Type B pancreatic cell (in vitro differentiated cells): ENCODE results near the gene PPP1R9A. TPM values are rescaled to one million over a fixed set of nuclear protein-coding genes. Genes with fewer than 3 reads are reported as not detected.

Source experiments
- DNase-seq: peaks from one replicate; pipeline ENCODE4 v3.0.0; 2021; ENCODE audit warnings: mixed read lengths; ENCODE audit not compliant: unreplicated experiment; ENCODE audit errors: extremely low spot score
- H3K27ac Mint-ChIP-seq: 2 replicates; pipeline ENCODE4 v1.8.0; 2021; ENCODE audit warnings: mild to moderate bottlenecking, mixed read lengths
- H3K27me3 Mint-ChIP-seq: 2 replicates; pipeline ENCODE4 v1.8.0; 2021; ENCODE audit warnings: mixed read lengths
- H3K36me3 Mint-ChIP-seq: 2 replicates; pipeline ENCODE4 v1.8.0; 2021; ENCODE audit warnings: mixed read lengths
- H3K4me1 Mint-ChIP-seq: one replicate; pipeline ENCODE4 v1.8.0; 2021; ENCODE audit warnings: mixed read lengths; ENCODE audit not compliant: unreplicated experiment
- H3K4me3 Mint-ChIP-seq: 2 replicates; pipeline ENCODE4 v1.8.0; 2021; ENCODE audit warnings: mild to moderate bottlenecking, mixed read lengths
- H3K9me3 Mint-ChIP-seq: 2 replicates; pipeline ENCODE4 v1.8.0; 2021; ENCODE audit warnings: mixed read lengths
- CTCF ChIP-seq: fragments of 200-600 bp; sonication (generic); conservative IDR thresholded peaks from 2 replicates; pipeline ENCODE4 v1.5.0; 2021; ENCODE audit warnings: antibody characterized with exemption, mild to moderate bottlenecking
- total RNA-seq: library from RNA; stranded (reverse); gene quantifications from 2 replicates; pipeline ENCODE4 v1.2.1, GENCODE V29; 2021; ENCODE audit warnings: low replicate concordance

PPP1R9A gene
- total RNA-seq, 1 donor from 2014 or later = 21.3 TPM

GRCh38 chr7:95035295-95035694 is 127.9 kb downstream of the PPP1R9A start:
- Mint-ChIP-seq H3K4me1 (peaks cover 8% of the 10 kb centered on the region), H3K4me3 (no peak overlapping the region), H3K27me3 (no peaks in the 10 kb centered on the region), H3K36me3 (no peaks in the 10 kb centered on the region), H3K27ac (no peak overlapping the region), H3K9me3 (no peaks in the 10 kb centered on the region)
- TF ChIP-seq CTCF = no peak
- no peak for DNase-seq

- no peak overlapping the region for H3K27ac Mint-ChIP-seq
These were observed 133.6 kb downstream of the PPP1R9A start for GRCh38 chr7:95041031-95041430.

GRCh38 chr7:95045236-95045923 is 138.0 kb downstream of the PPP1R9A start:
- no peak for TF ChIP-seq CTCF
- Mint-ChIP-seq H3K4me3 (no peak overlapping the region), H3K27ac (no peak overlapping the region), H3K9me3 (no peaks in the 10 kb centered on the region), H3K4me1 (peaks cover 28% of the 10 kb centered on the region), H3K27me3 (no peaks in the 10 kb centered on the region), H3K36me3 (no peaks in the 10 kb centered on the region)
- no peak for DNase-seq

More at GRCh38 chr7:95041031-95041430, 133.6 kb downstream of the PPP1R9A start:
- Mint-ChIP-seq H3K27me3 (no peaks in the 10 kb centered on the region), H3K9me3 (no peaks in the 10 kb centered on the region), H3K4me1 (peaks cover 25% of the 10 kb centered on the region), H3K4me3 (no peak overlapping the region), H3K36me3 (no peaks in the 10 kb centered on the region)
- no peak for DNase-seq
- no peak for TF ChIP-seq CTCF

GRCh38 chr7:95046494-95047240 is 139.3 kb downstream of the PPP1R9A start:
- Mint-ChIP-seq H3K36me3 (no peaks in the 10 kb centered on the region), H3K4me1 (peaks cover 20% of the 10 kb centered on the region), H3K27me3 (no peaks in the 10 kb centered on the region), H3K4me3 (no peak overlapping the region), H3K27ac (no peak overlapping the region), H3K9me3 (no peaks in the 10 kb centered on the region)
- TF ChIP-seq CTCF = no peak
- no peak for DNase-seq

- H3K36me3 Mint-ChIP-seq = no peaks in the 10 kb centered on the region
- H3K27ac Mint-ChIP-seq = no peak overlapping the region
- no peak for DNase-seq
- no peaks in the 10 kb centered on the region for H3K9me3 Mint-ChIP-seq
- no peak for TF ChIP-seq CTCF
- H3K4me3 Mint-ChIP-seq = no peak overlapping the region
- no peaks in the 10 kb centered on the region for H3K27me3 Mint-ChIP-seq
- peaks cover 20% of the 10 kb centered on the region for H3K4me1 Mint-ChIP-seq
These were observed 139.9 kb downstream of the PPP1R9A start for GRCh38 chr7:95047291-95047690.
